Transverse colon (tissue), 4 donors: ENCODE measurements around the gene RSRC1. TPM values are rescaled to one million over a fixed set of nuclear protein-coding genes. Genes with fewer than 3 reads are reported as not detected.
"Not testable (repeated sequence)": the region's sequence is repeated elsewhere in the genome, so short reads cannot be mapped to it uniquely, and the experiment has no call there.

ENCODE experiments used
- DNase-seq: peaks from one replicate; pipeline ENCODE4 v3.0.0-alpha.2; 2019
- H3K27ac ChIP-seq, 4 donors: fragments of 200-600 bp; sonication (generic); 2 replicates each; pipeline ENCODE4 v1.5.1; 2016 to 2018; ENCODE audit warnings: inconsistent platforms in 4 of 4
- H3K27me3 ChIP-seq: fragments of 200-600 bp; sonication (generic); 2 replicates; pipeline ENCODE4 v1.5.1; 2017; ENCODE audit warnings: inconsistent platforms
- H3K36me3 ChIP-seq, 4 donors: fragments of 200-600 bp; sonication (generic); 2 replicates each; pipeline ENCODE4 v1.5.1; 2017 to 2019; ENCODE audit warnings: inconsistent platforms in 4 of 4
- H3K4me1 ChIP-seq, 4 donors: fragments of 200-600 bp; sonication (generic); 2 replicates each; pipeline ENCODE4 v1.5.1; 2017 to 2020; ENCODE audit warnings: inconsistent platforms in 4 of 4
- H3K4me3 ChIP-seq, 4 donors: fragments of 200-600 bp; sonication (generic); 1 replicate in 1 of 4; 2 replicates in 3 of 4; pipeline versions ENCODE4 v1.5.1 to v1.6.1; 2017 to 2019; ENCODE audit warnings: inconsistent platforms in 4 of 4
- H3K9me3 ChIP-seq, 2 donors: fragments of 200-600 bp; sonication (generic); 2 replicates each; pipeline ENCODE4 v1.5.1; 2017 to 2019; ENCODE audit warnings: inconsistent platforms in 2 of 2
- EP300 ChIP-seq: sonication (generic); formaldehyde crosslinking; IDR thresholded peaks from one replicate; pipeline ENCODE4 v1.6.1; 2017; ENCODE audit warnings: antibody characterized with exemption, low read depth
- POLR2A ChIP-seq: fragments of 450-650 bp; IDR thresholded peaks from one replicate; pipeline ENCODE4 v1.6.1; 2016; ENCODE audit warnings: antibody characterized with exemption, mild to moderate bottlenecking, moderate library complexity
- POLR2AphosphoS5 ChIP-seq, 3 donors: sonication (generic); formaldehyde crosslinking; IDR thresholded peaks; one replicate each; pipeline ENCODE4 v1.6.1; 2016; ENCODE audit warnings: antibody characterized with exemption in 3 of 3
- WGBS, 2 donors: methylation state at CpG; one replicate each; pipeline ENCODE4 v1.1.5; 2018; ENCODE audit warnings: low coverage in 1 of 2; 5-methylcytosine and 5-hydroxymethylcytosine counted together
- in situ Hi-C, 4 donors: fragments of 200-750 bp; cut with MboI; loops; one replicate each; pipeline versions ENCODE4 v1.15.0 to v1.15.1; 2017; ENCODE audit warnings: low sequenced_read_pairs in 3 of 4, low pct_ligation_motif_present in 1 of 4, low pct_unique_long_range_greater_than_20kb in 1 of 4
- intact Hi-C: fragments of 100-400 bp; cut with DNase I; formaldehyde crosslinking; loops from one replicate; pipeline ENCODE4 v1.15.1; 2023; ENCODE audit warnings: low total_unique reads
- total RNA-seq, 4 donors: library from RNA; depleted of rRNA; stranded (reverse); fragments of >200 nt; gene quantifications; one replicate each; pipeline ENCODE4 v1.1.0, GENCODE V29; 2016
- TF ChIP-seq, protein P1 (sequence below), 5 experiments: fragments of 200-600 bp in 3 of 5; fragments of 450-650 bp in 2 of 5; sonication (generic) in 3 of 5; IDR thresholded peaks; 1 replicate in 2 of 5; 2 replicates in 3 of 5; pipeline ENCODE4 v1.5.1; 2016 to 2017; ENCODE audit warnings: antibody characterized with exemption in 5 of 5, inconsistent platforms in 3 of 5, mild to moderate bottlenecking in 2 of 5, moderate library complexity in 1 of 5

RSRC1 gene
- total RNA-seq, 4 donors from 2014 or later: 5.6 to 65.1 (median 37.1) TPM

DNA sequence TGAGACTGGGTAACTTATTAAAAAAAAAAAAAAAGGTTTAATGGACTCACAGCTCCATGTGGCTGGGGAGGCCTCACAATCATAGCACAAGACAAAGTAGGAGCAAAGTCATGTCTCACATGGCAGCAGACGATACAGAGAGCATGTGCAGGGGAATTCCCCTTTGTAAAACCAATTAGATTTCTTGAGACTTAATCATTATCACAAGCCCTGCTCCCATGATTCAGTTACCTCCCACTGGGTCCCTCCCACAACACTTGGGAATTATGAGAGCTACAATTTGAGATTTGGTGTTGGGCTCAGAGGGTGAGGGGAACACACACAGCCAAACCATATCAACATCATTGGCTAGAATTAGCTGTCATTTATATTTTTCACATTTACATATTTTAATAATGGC, 221.0 kb downstream of the RSRC1 start:
- Histone ChIP-seq H3K27me3 (no peaks in the 10 kb centered on the region), H3K36me3 (no peaks in the 10 kb centered on the region), H3K4me1 (no peaks in the 10 kb centered on the region), H3K9me3 (no peaks in the 10 kb centered on the region), H3K27ac (no peak overlapping the region), H3K4me3 (no peak overlapping the region)
- TF ChIP-seq POLR2AphosphoS5 (IDR thresholded peaks at IDR 0.05) (no peak), EP300 (no peak), POLR2A (no peak)
- TF ChIP-seq, protein P1, sequence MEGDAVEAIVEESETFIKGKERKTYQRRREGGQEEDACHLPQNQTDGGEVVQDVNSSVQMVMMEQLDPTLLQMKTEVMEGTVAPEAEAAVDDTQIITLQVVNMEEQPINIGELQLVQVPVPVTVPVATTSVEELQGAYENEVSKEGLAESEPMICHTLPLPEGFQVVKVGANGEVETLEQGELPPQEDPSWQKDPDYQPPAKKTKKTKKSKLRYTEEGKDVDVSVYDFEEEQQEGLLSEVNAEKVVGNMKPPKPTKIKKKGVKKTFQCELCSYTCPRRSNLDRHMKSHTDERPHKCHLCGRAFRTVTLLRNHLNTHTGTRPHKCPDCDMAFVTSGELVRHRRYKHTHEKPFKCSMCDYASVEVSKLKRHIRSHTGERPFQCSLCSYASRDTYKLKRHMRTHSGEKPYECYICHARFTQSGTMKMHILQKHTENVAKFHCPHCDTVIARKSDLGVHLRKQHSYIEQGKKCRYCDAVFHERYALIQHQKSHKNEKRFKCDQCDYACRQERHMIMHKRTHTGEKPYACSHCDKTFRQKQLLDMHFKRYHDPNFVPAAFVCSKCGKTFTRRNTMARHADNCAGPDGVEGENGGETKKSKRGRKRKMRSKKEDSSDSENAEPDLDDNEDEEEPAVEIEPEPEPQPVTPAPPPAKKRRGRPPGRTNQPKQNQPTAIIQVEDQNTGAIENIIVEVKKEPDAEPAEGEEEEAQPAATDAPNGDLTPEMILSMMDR (IDR thresholded peaks at IDR 0.05): no peak
- in situ Hi-C loops (no loop called here), intact Hi-C loops (no loop called here)
- 77 to 100% methylated on average over 1 of the region's 1 CpG for WGBS, 2 donors
- no peak for DNase-seq

DNA sequence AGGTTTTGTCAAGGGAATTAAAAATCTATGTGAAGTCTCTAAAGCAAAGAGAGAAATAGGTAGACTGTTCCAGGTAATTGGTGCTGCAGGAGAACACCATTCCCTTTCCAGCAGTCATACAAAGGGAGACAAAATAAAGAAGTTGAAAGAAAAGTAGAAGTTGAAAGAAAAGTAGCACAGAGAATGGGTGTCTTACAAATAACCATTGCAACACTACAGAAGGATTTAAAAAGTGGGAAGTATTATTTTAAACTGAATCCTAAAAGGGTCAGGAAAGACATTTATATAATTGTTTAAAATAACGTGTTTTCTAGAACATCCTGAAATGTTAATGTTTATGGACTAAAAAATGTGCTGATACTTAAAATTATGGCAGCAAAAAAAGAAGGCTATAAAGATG, 223.8 kb downstream of the RSRC1 start:
- intact Hi-C loops: no loop called here

DNA sequence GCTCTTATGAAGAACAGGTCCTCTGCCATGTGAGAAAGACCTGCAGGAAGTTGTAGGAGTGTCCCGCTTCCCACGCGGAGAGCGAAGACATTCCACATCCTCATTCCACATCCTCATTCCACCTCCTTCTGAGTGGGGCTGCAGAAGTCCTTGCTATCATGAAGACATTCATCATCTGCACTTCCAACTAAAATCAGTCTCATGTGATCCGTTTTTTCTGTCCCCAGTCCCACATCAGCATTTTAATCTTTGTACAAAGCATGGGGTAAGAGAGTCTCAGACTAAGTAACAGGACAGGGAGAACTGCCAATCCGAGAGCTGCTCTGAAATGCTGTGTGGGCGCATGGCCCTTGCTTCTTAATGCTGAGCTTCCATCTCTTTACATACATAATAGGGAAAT, 227.2 kb downstream of the RSRC1 start:
- in situ Hi-C loops (no loop called here), intact Hi-C loops (no loop called here)
- Histone ChIP-seq H3K4me3 (no peak overlapping the region), H3K27me3 (no peaks in the 10 kb centered on the region), H3K36me3 (no peaks in the 10 kb centered on the region), H3K9me3 (no peaks in the 10 kb centered on the region), H3K4me1 (no peaks in the 10 kb centered on the region), H3K27ac (no peak overlapping the region)
- TF ChIP-seq, protein P1 (IDR thresholded peaks at IDR 0.05): no peak
- TF ChIP-seq POLR2A (no peak), POLR2AphosphoS5 (IDR thresholded peaks at IDR 0.05) (no peak), EP300 (no peak)
- 86 to 100% methylated on average over 3 to 7 of the region's 7 CpGs for WGBS, 2 donors
- no peak for DNase-seq

More for the DNA sequence above, 223.8 kb downstream of the RSRC1 start:
- Histone ChIP-seq H3K36me3 (no peaks in the 10 kb centered on the region), H3K4me1 (no peaks in the 10 kb centered on the region), H3K27me3 (no peaks in the 10 kb centered on the region), H3K9me3 (no peaks in the 10 kb centered on the region), H3K4me3 (no peak overlapping the region), H3K27ac (no peak overlapping the region)
- no peak for DNase-seq
- in situ Hi-C loops: no loop called here
- WGBS, 2 donors: 64 to 79% methylated on average over 1 of the region's 1 CpG
- no peak for TF ChIP-seq EP300
- TF ChIP-seq, protein P1 (IDR thresholded peaks at IDR 0.05): no peak
- TF ChIP-seq POLR2AphosphoS5 (IDR thresholded peaks at IDR 0.05): no peak
- TF ChIP-seq POLR2A: no peak

DNA sequence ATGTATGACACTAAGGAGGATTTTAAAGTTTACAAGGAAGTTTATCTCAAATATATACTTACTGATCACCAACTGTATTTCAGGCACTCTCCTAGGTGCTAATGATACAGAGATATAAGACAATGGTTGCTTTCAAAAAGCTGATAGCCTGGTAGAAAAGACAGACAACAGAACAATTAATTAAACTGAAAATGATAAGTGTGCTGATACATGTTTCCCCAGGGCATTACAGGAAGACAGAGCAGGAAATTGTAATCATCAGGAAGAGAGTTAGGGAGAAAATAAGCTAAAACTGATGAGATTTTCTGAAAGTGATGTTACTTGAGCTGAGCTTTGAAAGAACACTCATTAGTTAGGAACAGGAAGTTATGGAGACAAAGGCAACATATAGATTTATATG, 229.7 kb downstream of the RSRC1 start:
- no peak for DNase-seq
- intact Hi-C loops: no loop called here
- TF ChIP-seq, protein P1 (IDR thresholded peaks at IDR 0.05): no peak
- TF ChIP-seq POLR2A (no peak), EP300 (no peak), POLR2AphosphoS5 (IDR thresholded peaks at IDR 0.05) (no peak)
- Histone ChIP-seq H3K27ac (no peak overlapping the region), H3K36me3 (no peaks in the 10 kb centered on the region), H3K4me1 (no peaks in the 10 kb centered on the region), H3K9me3 (no peaks in the 10 kb centered on the region), H3K4me3 (no peak overlapping the region), H3K27me3 (no peaks in the 10 kb centered on the region)
- in situ Hi-C loops: no loop called here

DNA sequence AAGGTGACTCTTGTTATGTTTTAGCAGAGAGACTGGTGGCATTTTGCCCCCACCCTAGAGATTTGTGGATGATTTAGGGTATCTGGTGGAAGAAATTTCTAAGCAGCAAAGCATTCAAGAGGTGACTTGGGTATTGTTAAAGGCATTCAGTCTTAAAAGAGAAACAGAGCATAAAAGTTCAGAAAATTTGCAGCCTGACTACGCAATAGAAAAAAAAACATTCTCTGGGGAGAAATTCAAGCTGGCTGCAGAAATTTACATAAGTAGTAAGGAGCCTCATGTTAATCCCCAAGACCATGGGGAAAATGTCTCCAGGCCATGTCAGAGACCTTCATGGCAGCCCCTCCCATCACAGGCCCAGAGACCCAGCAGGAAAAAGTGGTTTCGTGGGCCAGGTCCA, 231.1 kb downstream of the RSRC1 start:
- WGBS, 2 donors: 93 to 100% methylated on average over 1 to 2 of the region's 2 CpGs
- DNase-seq, H3K9me3 ChIP-seq, H3K4me3 ChIP-seq, H3K27me3 ChIP-seq, H3K36me3 ChIP-seq, in situ Hi-C loops, H3K4me1 ChIP-seq, intact Hi-C loops, H3K27ac ChIP-seq: not testable (repeated sequence)
